ENCODE results near the gene SEPTIN10. TPM values are rescaled to one million over a fixed set of nuclear protein-coding genes. Genes with fewer than 3 reads are reported as not detected.
"Not testable (repeated sequence)": the region's sequence is repeated elsewhere in the genome, so short reads cannot be mapped to it uniquely, and the experiment has no call there.

Gene SEPTIN10
- total and polyA plus RNA-seq, 2 donors (not counting 1 experiment from before 2014, with no cell fraction given): 90.3 to 99.4 TPM

- TF ChIP-seq EZH2 (IDR thresholded peaks at IDR 0.05; ENCODE audit: low read length, missing control alignments): no peak
- TF ChIP-seq CTCF (conservative IDR thresholded peaks at IDR 0.05 in 1 of 2, IDR thresholded peaks at IDR 0.05 in 1 of 2; ENCODE audit: low read depth in 1 of 2, low read length in 2 of 2): no peak
- no peak overlapping the region for H3K4me2 ChIP-seq (ENCODE audit: extremely low read depth, insufficient read depth, low read length)
- H2AFZ ChIP-seq (ENCODE audit: low read length): no peak overlapping the region
- no peaks in the 10 kb centered on the region for H3K27me3 ChIP-seq (ENCODE audit: control insufficient read depth, insufficient read depth, low read length)
- no peak overlapping the region for H3K9ac ChIP-seq (ENCODE audit: insufficient read depth, low read length)
- no peaks in the 10 kb centered on the region for H3K79me2 ChIP-seq (ENCODE audit: control insufficient read depth, insufficient read depth, low read length)
- no peaks in the 10 kb centered on the region for H3K36me3 ChIP-seq (ENCODE audit: control insufficient read depth, insufficient read depth, low read length)
- no peaks in the 10 kb centered on the region for H3K9me3 ChIP-seq (ENCODE audit: control insufficient read depth, insufficient read depth, low read depth, low read length)
- H3K4me3 ChIP-seq (replicated peaks in 1 of 4; ENCODE audit: control extremely low read depth in 1 of 4, insufficient read depth in 1 of 4, low read depth in 3 of 4, low read length in 4 of 4): no peak overlapping the region
- no peak for DNase-seq (ENCODE audit: low read depth in 2 of 2)
- no peaks in the 10 kb centered on the region for H4K20me1 ChIP-seq (ENCODE audit: control insufficient read depth, extremely low read depth, insufficient read depth, low read length)
- no peak overlapping the region for H3K27ac ChIP-seq (ENCODE audit: insufficient read depth, low read length)
- no peaks in the 10 kb centered on the region for H3K4me1 ChIP-seq (ENCODE audit: control insufficient read depth, extremely low read depth, insufficient read depth, low read length)
Measured at GRCh38 chr2:109646961-109647360, 33.2 kb upstream of the SEPTIN10 start.

- H3K79me2 ChIP-seq (ENCODE audit: control insufficient read depth, insufficient read depth, low read length): no peaks in the 10 kb centered on the region
- H3K4me1 ChIP-seq (ENCODE audit: control insufficient read depth, extremely low read depth, insufficient read depth, low read length): no peaks in the 10 kb centered on the region
- no peaks in the 10 kb centered on the region for H3K36me3 ChIP-seq (ENCODE audit: control insufficient read depth, insufficient read depth, low read length)
- no peaks in the 10 kb centered on the region for H4K20me1 ChIP-seq (ENCODE audit: control insufficient read depth, extremely low read depth, insufficient read depth, low read length)
- no peak overlapping the region for H3K4me2 ChIP-seq (ENCODE audit: extremely low read depth, insufficient read depth, low read length)
- no peaks in the 10 kb centered on the region for H3K27me3 ChIP-seq (ENCODE audit: control insufficient read depth, insufficient read depth, low read length)
- no peak overlapping the region for H3K9ac ChIP-seq (ENCODE audit: insufficient read depth, low read length)
- H3K9me3 ChIP-seq (ENCODE audit: control insufficient read depth, insufficient read depth, low read depth, low read length): no peaks in the 10 kb centered on the region
- DNase-seq (ENCODE audit: low read depth in 2 of 2): no peak
- H3K4me3 ChIP-seq (replicated peaks in 1 of 4; ENCODE audit: control extremely low read depth in 1 of 4, insufficient read depth in 1 of 4, low read depth in 3 of 4, low read length in 4 of 4): no peak overlapping the region
- no peak overlapping the region for H3K27ac ChIP-seq (ENCODE audit: insufficient read depth, low read length)
- TF ChIP-seq CTCF (conservative IDR thresholded peaks at IDR 0.05 in 1 of 2, IDR thresholded peaks at IDR 0.05 in 1 of 2; ENCODE audit: low read depth in 1 of 2, low read length in 2 of 2): no peak
- no peak for TF ChIP-seq EZH2 (IDR thresholded peaks at IDR 0.05; ENCODE audit: low read length, missing control alignments)
- H2AFZ ChIP-seq (ENCODE audit: low read length): no peak overlapping the region
Measured at GRCh38 chr2:109645412-109646184, 31.8 kb upstream of the SEPTIN10 start.

GRCh38 chr2:109644571-109645275 lies 31.0 kb upstream of the SEPTIN10 start:
- Histone ChIP-seq H3K9me3 (ENCODE audit: control insufficient read depth, insufficient read depth, low read depth, low read length) (no peaks in the 10 kb centered on the region), H3K79me2 (ENCODE audit: control insufficient read depth, insufficient read depth, low read length) (no peaks in the 10 kb centered on the region), H4K20me1 (ENCODE audit: control insufficient read depth, extremely low read depth, insufficient read depth, low read length) (no peaks in the 10 kb centered on the region), H3K4me1 (ENCODE audit: control insufficient read depth, extremely low read depth, insufficient read depth, low read length) (no peaks in the 10 kb centered on the region), H3K27me3 (ENCODE audit: control insufficient read depth, insufficient read depth, low read length) (no peaks in the 10 kb centered on the region), H2AFZ (ENCODE audit: low read length) (no peak overlapping the region), H3K27ac (ENCODE audit: insufficient read depth, low read length) (no peak overlapping the region), H3K9ac (ENCODE audit: insufficient read depth, low read length) (no peak overlapping the region), H3K4me2 (ENCODE audit: extremely low read depth, insufficient read depth, low read length) (no peak overlapping the region), H3K4me3 (replicated peaks in 1 of 4; ENCODE audit: control extremely low read depth in 1 of 4, insufficient read depth in 1 of 4, low read depth in 3 of 4, low read length in 4 of 4) (no peak overlapping the region), H3K36me3 (ENCODE audit: control insufficient read depth, insufficient read depth, low read length) (no peaks in the 10 kb centered on the region)
- no peak for DNase-seq (ENCODE audit: low read depth in 2 of 2)
- no peak for TF ChIP-seq EZH2 (IDR thresholded peaks at IDR 0.05; ENCODE audit: low read length, missing control alignments)
- TF ChIP-seq CTCF (conservative IDR thresholded peaks at IDR 0.05 in 1 of 2, IDR thresholded peaks at IDR 0.05 in 1 of 2; ENCODE audit: low read depth in 1 of 2, low read length in 2 of 2): no peak

GRCh38 chr2:109640000-109640399 lies 26.2 kb upstream of the SEPTIN10 start:
- H3K27me3 ChIP-seq (ENCODE audit: control insufficient read depth, insufficient read depth, low read length); DNase-seq (ENCODE audit: low read depth in 2 of 2); H3K79me2 ChIP-seq (ENCODE audit: control insufficient read depth, insufficient read depth, low read length); H3K4me2 ChIP-seq (ENCODE audit: extremely low read depth, insufficient read depth, low read length); H3K4me1 ChIP-seq (ENCODE audit: control insufficient read depth, extremely low read depth, insufficient read depth, low read length); H3K27ac ChIP-seq (ENCODE audit: insufficient read depth, low read length); H3K9ac ChIP-seq (ENCODE audit: insufficient read depth, low read length); H4K20me1 ChIP-seq (ENCODE audit: control insufficient read depth, extremely low read depth, insufficient read depth, low read length); H3K4me3 ChIP-seq (replicated peaks in 1 of 4; ENCODE audit: control extremely low read depth in 1 of 4, insufficient read depth in 1 of 4, low read depth in 3 of 4, low read length in 4 of 4); H3K9me3 ChIP-seq (ENCODE audit: control insufficient read depth, insufficient read depth, low read depth, low read length); H3K36me3 ChIP-seq (ENCODE audit: control insufficient read depth, insufficient read depth, low read length); H2AFZ ChIP-seq (ENCODE audit: low read length): not testable (repeated sequence)
